OCI-LY7 (cell line): ENCODE results near the gene HYOU1.

Experiments used
- CTCF ChIP-seq: fragments of 200-600 bp; sonication (generic); conservative IDR thresholded peaks from 2 replicates; pipeline ENCODE4 v1.5.1; 2014; ENCODE audit warnings: mild to moderate bottlenecking, antibody characterized with exemption, low read length, moderate library complexity, mixed read lengths
- EZH2phosphoT487 ChIP-seq: fragments of 200-600 bp; sonication (generic); IDR thresholded peaks from 2 replicates; pipeline ENCODE4 v1.6.1; 2018; ENCODE audit warnings: low read depth, borderline replicate concordance, mild to moderate bottlenecking, mixed run types, antibody characterized with exemption, low read length, moderate library complexity, mixed read lengths

DNA sequence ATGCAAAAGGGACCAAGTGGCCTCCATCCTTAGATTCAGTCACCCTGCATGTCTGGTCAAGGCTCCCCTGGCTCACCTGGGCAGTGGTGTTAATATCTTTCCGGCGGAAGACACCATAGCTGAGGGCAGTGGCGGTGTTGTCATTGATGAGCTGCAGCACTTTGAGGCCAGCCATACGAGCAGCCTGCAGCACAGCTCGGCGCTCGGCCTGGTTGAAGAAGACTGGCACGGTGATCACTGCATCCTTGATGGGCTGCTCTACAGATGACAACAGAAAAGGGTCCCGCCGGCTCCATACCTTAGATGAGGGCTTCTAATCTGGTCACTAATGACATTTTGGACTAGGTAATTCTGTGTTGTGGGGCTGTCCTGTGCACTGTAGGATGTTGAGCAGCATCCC lies 2.6 kb downstream of the HYOU1 start:
- no peak for TF ChIP-seq CTCF
- no peak for TF ChIP-seq EZH2phosphoT487
